K562 (cell line): ENCODE data around the gene CGREF1. TPM values are rescaled to one million over a fixed set of nuclear protein-coding genes. Genes with fewer than 3 reads are reported as not detected.

Source experiments
- ASH1L ChIP-seq: fragments of 450-650 bp; IDR thresholded peaks from 2 replicates; pipeline ENCODE4 v1.6.1; 2018; ENCODE audit warnings: borderline replicate concordance, mild to moderate bottlenecking, low read depth; ENCODE audit not compliant: partially characterized antibody
- BACH1 ChIP-seq: fragments of 200-800 bp; sonication (Bioruptor generic); IDR thresholded peaks from 2 replicates; pipeline ENCODE4 v1.6.1; 2016; ENCODE audit warnings: missing genetic modification characterization, missing compliant biosample characterization
- BRF1 ChIP-seq: IDR thresholded peaks from 3 replicates; pipeline ENCODE4 v1.6.1; 2011; ENCODE audit warnings: borderline replicate concordance, mild to moderate bottlenecking; ENCODE audit not compliant: insufficient read length; ENCODE audit errors: extremely low read depth
- CEBPG ChIP-seq, 3 experiments: fragments of 200-800 bp in 1 of 3; sonication (Bioruptor generic) in 1 of 3; sonication (generic) in 1 of 3; formaldehyde crosslinking in 1 of 3; IDR thresholded peaks in 2 of 3; conservative IDR thresholded peaks in 1 of 3; 2 replicates each; pipeline versions ENCODE4 v1.6.1 to v1.8.0; 2016 to 2022; ENCODE audit warnings: missing compliant biosample characterization in 2 of 3, missing genetic modification characterization in 2 of 3, mild to moderate bottlenecking in 1 of 3, missing genetic modification reagents in 1 of 3
- CXXC5 ChIP-seq: fragments of 250-450 bp; sonication (Bioruptor Pico); IDR thresholded peaks from 2 replicates; pipeline ENCODE4 v1.8.0; 2022; ENCODE audit warnings: inconsistent platforms, mild to moderate bottlenecking, moderate library complexity
- HEY1 ChIP-seq: fragments of 250-450 bp; sonication (Bioruptor Pico); IDR thresholded peaks from 2 replicates; pipeline ENCODE4 v1.5.0; 2020; ENCODE audit warnings: mild to moderate bottlenecking, moderate library complexity, borderline replicate concordance
- KLF1 ChIP-seq: fragments of 450-650 bp; IDR thresholded peaks from 2 replicates; pipeline ENCODE4 v1.6.1; 2016; ENCODE audit warnings: missing genetic modification characterization, missing compliant biosample characterization
- PRDM10 ChIP-seq: fragments of 450-650 bp; IDR thresholded peaks from 2 replicates; pipeline ENCODE4 v1.6.1; 2018; ENCODE audit not compliant: partially characterized antibody
- PTBP1 ChIP-seq: fragments of 200-400 bp; formaldehyde crosslinking; IDR thresholded peaks from 2 replicates; pipeline ENCODE4 v1.6.1; 2017; ENCODE audit warnings: low read depth, low read length
- SIX5 ChIP-seq, 2 experiments: IDR thresholded peaks; 2 replicates each; pipeline ENCODE4 v1.6.1; 2011; ENCODE audit warnings: low read length in 2 of 2, borderline replicate concordance in 1 of 2, low read depth in 1 of 2, mild to moderate bottlenecking in 1 of 2, moderate library complexity in 1 of 2; ENCODE audit not compliant: insufficient read depth in 1 of 2
- SREBF2 ChIP-seq: sonication (generic); formaldehyde crosslinking; IDR thresholded peaks from 2 replicates; pipeline ENCODE4 v1.4.0; 2020; ENCODE audit warnings: mild to moderate bottlenecking, missing genetic modification reagents
- SRSF1 ChIP-seq: fragments of 200-400 bp; formaldehyde crosslinking; IDR thresholded peaks from 2 replicates; pipeline ENCODE4 v1.6.1; 2017; ENCODE audit warnings: mild to moderate bottlenecking, low read depth, low read length, moderate library complexity
- TEAD4 ChIP-seq, 2 experiments: sonication (generic) in 1 of 2; formaldehyde crosslinking in 1 of 2; IDR thresholded peaks; 2 replicates each; pipeline versions ENCODE4 v1.6.1 to v1.8.0; 2012 to 2022; ENCODE audit warnings: borderline replicate concordance in 1 of 2, inconsistent platforms in 1 of 2, low read length in 1 of 2, mild to moderate bottlenecking in 1 of 2, missing genetic modification reagents in 1 of 2
- XRCC4 ChIP-seq: IDR thresholded peaks from one replicate; pipeline ENCODE4 v1.6.1; 2011; ENCODE audit not compliant: insufficient read depth, insufficient read length; ENCODE audit errors: extremely low read depth
- ZNF395 ChIP-seq: fragments of 200-800 bp; sonication (Bioruptor generic); IDR thresholded peaks from 2 replicates; pipeline ENCODE4 v1.6.1; 2017; ENCODE audit warnings: missing genetic modification characterization, missing compliant biosample characterization
- ZNF57 ChIP-seq: fragments of 450-650 bp; formaldehyde crosslinking; IDR thresholded peaks from 2 replicates; pipeline ENCODE4 v1.4.0; 2020; ENCODE audit warnings: mild to moderate bottlenecking, moderate library complexity
- polyA plus RNA-seq, 8 experiments: library from polyadenylated mRNA; depleted of rRNA in 4 of 8; stranded (reverse) in 5 of 8; unstranded in 3 of 8; fragments of >200 nt; fragmentation: Nextera tagmentation in 2 of 8; fragmentation: Illumina TruSeq in 1 of 8; extraction: Ambion mirVana in 2 of 8; extraction: Trizol in 1 of 8; gene quantifications; 2 replicates each; pipeline versions ENCODE4 v1.2.1 to v1.2.3, GENCODE V29; 2011 to 2014; ENCODE audit warnings: inconsistent platforms in 1 of 8, missing spikeins in 1 of 8
- total RNA-seq, 7 experiments: library from RNA; depleted of rRNA in 6 of 7; stranded (reverse); fragments of >200 nt in 6 of 7; fragmentation: Illumina TruSeq in 2 of 7; extraction: Trizol in 2 of 7; gene quantifications; 2 replicates each; pipeline versions ENCODE4 v1.2.1 to v1.2.3, GENCODE V29; 2011 to 2021; ENCODE audit warnings: low replicate concordance in 1 of 7
- TF ChIP-seq, protein P1 (sequence below): fragments of 450-650 bp; IDR thresholded peaks from 2 replicates; pipeline ENCODE4 v1.6.1; 2017; ENCODE audit warnings: mild to moderate bottlenecking, moderate library complexity
- TF ChIP-seq, protein P2 (sequence below): sonication (generic); formaldehyde crosslinking; IDR thresholded peaks from 2 replicates; pipeline ENCODE4 v1.9.0; 2022; ENCODE audit warnings: mild to moderate bottlenecking, missing genetic modification reagents

Gene CGREF1
- total and polyA plus RNA-seq, 9 of the 15 experiments (the other 6 are each of a cell fraction or from before 2014, with no cell fraction given) = 0.07 to 0.50 (median 0.37) TPM

DNA sequence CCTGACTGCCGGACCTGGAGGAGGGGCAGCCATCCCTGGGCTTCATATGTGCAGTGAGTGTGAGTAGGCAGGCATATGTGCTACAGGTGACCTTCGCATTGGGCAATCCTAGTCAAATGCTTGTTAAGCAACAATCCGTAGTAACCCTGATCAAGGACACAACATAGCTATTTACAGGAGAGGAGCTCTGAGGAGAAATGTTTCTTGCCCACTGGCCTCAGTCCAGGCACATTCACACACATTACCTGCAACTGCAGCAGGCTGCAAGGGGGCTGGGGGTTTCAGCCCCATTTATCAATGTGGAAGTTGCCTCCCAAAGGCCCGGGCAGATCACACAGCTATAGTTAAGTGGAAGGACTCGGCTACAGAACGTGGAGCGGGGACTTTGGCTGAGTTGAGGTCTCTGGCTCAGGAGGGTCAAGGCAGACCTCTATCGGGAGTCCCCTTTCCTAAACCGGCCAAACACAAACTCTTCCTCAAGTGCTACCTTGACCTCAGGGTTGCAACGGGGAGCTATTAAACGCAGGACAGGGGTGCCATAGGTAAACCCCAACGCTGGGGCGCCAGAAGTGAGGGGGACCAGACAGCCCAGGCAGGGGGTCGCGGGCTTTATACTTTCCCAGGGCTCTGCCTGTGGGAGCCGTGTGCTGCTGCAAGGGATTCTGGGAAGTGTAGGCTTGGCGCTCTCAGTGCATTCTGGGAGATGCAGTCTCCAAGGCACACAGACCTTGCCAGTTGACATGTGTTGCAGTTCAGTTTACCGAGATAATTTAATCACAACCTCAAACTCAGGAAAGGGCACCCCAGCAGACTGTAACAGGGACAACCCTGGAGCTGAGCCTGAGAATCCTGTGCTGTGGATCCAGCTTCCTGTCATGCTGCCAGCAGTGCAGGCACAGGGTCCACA lies 22.9 kb downstream of the CGREF1 start (continued):
- TF ChIP-seq KLF1 (tag) (no peak), BRF1 (no peak), PTBP1 (no peak), SREBF2 (no peak), SRSF1 (no peak), SIX5 (IDR thresholded peaks at IDR 0.05; ENCODE audit: borderline replicate concordance in 1 of 2, insufficient read depth in 1 of 2, low read depth in 1 of 2, low read length in 2 of 2) (peak; percentile 83 to 88), BACH1 (tag) (no peak), CEBPG (CRISPR knock-in tag; IDR thresholded peaks at IDR 0.05) (peak; percentile 59; the same call in 1 of the 2 replicates), CEBPG (tag; conservative IDR thresholded peaks at IDR 0.05 in 1 of 2, IDR thresholded peaks at IDR 0.05 in 1 of 2) (peak in 1 of 2 experiments; percentile 13; a peak in 1 of 4 replicates), TEAD4 (IDR thresholded peaks at IDR 0.05; ENCODE audit: low read length) (no peak), TEAD4 (CRISPR knock-in tag; IDR thresholded peaks at IDR 0.05; ENCODE audit: borderline replicate concordance) (no peak), XRCC4 (no peak), ZNF57 (CRISPR knock-in tag) (no peak), CXXC5 (0 out of 2 replicates have a peak, but pooled peaks have one; percentile 26), ASH1L (no peak), HEY1 (no peak), ZNF395 (0 out of 2 replicates have a peak, but pooled peaks have one; percentile 55), PRDM10 (peak; percentile 20)
- TF ChIP-seq, protein P1, sequence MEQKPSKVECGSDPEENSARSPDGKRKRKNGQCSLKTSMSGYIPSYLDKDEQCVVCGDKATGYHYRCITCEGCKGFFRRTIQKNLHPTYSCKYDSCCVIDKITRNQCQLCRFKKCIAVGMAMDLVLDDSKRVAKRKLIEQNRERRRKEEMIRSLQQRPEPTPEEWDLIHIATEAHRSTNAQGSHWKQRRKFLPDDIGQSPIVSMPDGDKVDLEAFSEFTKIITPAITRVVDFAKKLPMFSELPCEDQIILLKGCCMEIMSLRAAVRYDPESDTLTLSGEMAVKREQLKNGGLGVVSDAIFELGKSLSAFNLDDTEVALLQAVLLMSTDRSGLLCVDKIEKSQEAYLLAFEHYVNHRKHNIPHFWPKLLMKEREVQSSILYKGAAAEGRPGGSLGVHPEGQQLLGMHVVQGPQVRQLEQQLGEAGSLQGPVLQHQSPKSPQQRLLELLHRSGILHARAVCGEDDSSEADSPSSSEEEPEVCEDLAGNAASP = no peak
- TF ChIP-seq, protein P2, sequence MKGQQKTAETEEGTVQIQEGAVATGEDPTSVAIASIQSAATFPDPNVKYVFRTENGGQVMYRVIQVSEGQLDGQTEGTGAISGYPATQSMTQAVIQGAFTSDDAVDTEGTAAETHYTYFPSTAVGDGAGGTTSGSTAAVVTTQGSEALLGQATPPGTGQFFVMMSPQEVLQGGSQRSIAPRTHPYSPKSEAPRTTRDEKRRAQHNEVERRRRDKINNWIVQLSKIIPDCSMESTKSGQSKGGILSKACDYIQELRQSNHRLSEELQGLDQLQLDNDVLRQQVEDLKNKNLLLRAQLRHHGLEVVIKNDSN (CRISPR knock-in tag) = no peak
